SK-MEL-5 (cell line): Measurements from ENCODE around the gene PYGB. TPM values are rescaled to one million over a fixed set of nuclear protein-coding genes. Genes with fewer than 3 reads are reported as not detected.
A peak's percentile ranks its signal among the peaks of the same experiment; 100 is the strongest.
"Not testable (repeated sequence)": the region's sequence is repeated elsewhere in the genome, so short reads cannot be mapped to it uniquely, and the experiment has no call there.

Experiments used
- DNase-seq: peaks from one replicate; pipeline ENCODE4 v3.0.0-alpha.2; 2016; ENCODE audit warnings: low read depth, low spot score
- in situ Hi-C: cut with HindIII; loops from 2 replicates; pipeline ENCODE4 v1.10.0; 2016; ENCODE audit warnings: low sequenced_read_pairs, high pct_unique_total_duplicates, low pct_unique_long_range_greater_than_20kb
- total RNA-seq: library from RNA; depleted of rRNA; stranded (reverse); fragments of >200 nt; shearing (Covaris generic); gene quantifications from 2 replicates; pipeline ENCODE4 v1.2.3, GENCODE V29; 2014

PYGB gene
- total RNA-seq, 1 experiment from 2014 or later = 446 TPM

DNA sequence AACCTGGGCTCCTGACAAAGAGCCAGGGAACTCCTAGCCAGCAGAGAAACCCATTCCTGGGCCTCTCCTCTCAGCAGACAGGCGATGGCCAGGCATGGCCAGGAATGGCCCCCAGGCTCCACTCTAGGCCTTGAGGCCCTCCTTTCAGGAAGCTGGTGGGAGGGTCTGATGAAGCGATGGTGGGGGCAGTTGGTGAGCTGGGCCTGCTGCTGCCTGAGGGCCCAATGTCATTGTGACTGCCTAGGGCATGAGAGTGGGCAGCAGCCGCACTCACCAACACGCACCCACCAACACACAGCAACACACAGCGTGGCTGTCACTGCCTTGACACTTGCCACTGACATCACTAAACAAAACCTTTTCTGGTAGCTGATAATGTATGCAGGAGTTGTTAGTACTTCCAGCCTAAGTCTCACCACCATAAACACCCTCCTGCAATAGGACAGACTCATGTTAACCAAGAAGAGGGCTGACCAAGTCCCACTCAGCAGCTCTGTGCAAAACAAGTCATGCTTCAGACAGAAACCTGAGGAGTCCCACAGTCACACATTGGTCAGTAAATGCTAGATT lies 73.5 kb downstream of the PYGB start:
- in situ Hi-C loops = no loop called here
- DNase-seq = no peak

DNA sequence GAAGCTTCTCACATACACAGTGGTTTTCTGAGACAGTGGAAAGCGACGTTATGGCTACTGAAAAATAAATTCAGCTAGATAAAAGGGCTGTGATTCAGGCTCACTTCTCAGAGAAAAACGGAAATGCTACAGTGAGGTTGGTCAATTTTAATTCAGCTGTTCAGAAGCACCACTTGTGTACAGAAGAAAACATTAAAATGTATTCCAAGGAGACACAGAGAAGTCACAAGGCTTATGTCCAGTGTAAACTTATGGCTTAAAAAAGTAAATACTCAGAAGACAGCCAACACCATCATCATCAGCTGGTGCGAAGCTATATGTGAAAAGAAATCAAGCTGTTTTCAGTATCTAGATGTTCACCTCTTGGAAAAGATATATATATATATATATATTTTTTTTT lies 74.1 kb downstream of the PYGB start:
- no peak for DNase-seq
- in situ Hi-C loops = no loop called here

DNA sequence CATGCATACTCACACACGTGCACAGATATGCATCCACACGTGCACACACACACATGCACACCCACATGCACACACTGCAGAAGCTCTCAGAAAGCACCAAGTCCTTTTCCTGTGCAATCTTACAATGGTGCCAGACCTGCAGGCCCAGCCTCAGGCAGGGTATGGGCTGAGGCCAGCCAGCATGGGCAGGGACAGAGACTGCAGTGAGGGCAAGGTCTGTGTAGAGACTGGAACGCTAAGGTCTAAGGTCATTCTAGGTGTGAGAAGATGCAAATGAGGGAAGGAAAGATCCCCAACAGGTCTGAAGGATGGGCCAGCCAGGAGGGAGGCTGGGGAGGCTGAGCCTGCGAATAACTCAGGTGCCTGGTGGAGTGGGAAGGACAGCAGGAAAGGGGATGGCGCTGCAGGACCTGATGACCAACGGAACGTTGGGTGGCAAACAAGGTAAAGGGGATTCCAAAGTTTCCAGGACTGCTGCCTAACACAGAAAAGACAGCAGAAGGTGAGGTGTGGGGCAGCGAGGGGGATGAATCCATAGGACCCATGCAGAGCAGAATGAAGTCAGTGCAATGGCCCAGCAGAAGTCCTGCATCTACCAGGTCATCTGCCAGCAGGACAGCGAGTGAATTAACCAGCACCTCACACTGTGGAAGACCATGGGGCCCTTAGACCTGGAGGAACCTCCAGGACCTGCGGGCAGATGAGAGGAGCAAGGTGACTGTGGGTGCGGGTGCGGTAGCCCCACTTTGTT lies 75.8 kb downstream of the PYGB start:
- in situ Hi-C loops = no loop called here
- no peak for DNase-seq

DNA sequence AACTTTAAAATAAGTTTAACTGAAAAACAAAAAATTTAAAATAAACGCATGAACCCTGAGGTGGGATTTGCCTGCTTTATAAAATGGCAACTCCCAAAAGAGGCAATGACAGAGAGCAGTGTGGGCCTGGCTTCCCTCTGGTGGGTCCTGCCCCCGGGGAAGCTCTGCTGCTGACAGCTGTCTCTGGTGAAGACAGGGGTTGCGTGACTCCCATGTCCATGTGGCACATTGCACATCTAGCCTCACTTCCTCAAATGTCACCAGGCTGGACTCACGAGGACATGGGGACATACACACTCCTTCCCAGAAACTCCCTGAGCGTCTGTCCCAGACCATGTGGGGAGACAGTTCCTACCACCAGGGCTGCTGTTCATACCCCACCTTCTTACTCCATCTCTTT lies 76.5 kb downstream of the PYGB start:
- in situ Hi-C loops = no loop called here
- no peak for DNase-seq

DNA sequence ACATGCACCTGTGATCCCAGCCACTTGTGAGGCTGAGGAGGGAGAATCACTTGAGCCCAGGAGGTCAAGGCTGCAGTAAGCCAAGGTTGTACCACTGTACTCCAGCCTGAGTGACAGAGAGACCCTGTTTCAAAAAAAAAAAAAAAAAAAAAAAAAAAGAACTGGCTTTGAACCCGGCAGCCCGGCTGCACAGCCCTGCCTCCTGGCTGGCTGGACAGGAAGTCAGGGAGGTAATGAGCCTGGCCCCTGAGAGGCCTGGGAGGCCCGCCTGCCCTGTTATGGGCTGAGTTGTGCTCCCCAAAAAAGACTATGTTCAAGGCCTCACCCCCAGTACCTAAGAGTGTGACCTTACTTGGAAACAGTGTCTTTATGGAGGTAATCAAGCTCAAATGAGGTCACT lies 77.2 kb downstream of the PYGB start:
- no peak for DNase-seq
- in situ Hi-C loops = no loop called here

DNA sequence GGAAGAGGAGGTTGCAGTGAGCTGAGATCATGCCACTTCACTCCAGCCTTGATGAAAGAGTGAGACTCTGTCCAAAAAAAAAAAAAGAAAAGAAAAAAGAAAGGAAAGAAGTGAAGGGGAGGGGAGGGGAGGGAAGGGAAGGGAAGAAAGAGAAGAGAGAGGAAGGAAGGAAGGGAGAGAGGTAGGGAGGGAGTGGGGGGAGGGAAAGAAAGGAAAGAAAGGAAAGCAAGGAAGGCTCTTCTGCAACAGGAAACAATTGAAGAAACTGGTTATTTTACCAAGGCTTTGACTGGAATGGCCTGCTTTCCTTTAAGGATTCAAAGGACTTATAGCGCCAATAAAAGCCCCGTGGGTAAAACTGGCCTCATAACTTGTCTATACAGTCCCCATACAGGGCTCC lies 78.1 kb downstream of the PYGB start:
- in situ Hi-C loops = no loop called here
- DNase-seq = no peak

DNA sequence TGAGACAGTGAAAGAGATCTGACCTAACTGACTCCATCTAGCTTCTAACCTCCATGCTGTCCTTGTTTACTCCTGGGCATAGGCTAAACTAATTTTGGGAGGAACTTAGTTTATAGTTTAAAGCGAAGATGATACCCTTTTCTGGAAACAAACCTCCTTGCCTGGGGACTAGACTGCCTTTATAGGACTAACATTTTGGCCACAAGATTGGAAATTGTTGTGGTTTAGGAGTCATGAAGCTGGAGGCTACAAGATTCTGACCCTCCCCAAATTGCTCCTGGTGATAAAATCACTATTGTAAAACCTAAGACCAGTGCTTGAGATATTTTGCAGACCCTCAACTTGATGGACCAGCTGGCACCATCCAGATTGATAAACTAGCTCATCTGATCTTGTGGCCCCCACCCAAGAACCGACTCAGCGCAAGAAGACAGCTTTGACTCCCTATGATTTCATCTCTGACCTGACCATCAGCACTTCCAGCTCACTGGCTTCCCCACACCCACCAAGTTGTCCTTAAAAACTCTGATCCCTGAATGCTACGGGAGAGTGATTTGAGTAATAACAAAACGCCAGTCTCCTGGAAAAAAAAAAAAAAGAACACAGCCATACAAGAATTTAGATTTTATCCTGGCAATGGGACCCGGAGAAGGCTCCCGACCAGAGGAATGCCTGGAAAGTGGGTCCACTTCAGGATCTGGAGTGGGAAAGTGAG lies 79.8 kb downstream of the PYGB start:
- DNase-seq = no peak
- in situ Hi-C loops = no loop called here

DNA sequence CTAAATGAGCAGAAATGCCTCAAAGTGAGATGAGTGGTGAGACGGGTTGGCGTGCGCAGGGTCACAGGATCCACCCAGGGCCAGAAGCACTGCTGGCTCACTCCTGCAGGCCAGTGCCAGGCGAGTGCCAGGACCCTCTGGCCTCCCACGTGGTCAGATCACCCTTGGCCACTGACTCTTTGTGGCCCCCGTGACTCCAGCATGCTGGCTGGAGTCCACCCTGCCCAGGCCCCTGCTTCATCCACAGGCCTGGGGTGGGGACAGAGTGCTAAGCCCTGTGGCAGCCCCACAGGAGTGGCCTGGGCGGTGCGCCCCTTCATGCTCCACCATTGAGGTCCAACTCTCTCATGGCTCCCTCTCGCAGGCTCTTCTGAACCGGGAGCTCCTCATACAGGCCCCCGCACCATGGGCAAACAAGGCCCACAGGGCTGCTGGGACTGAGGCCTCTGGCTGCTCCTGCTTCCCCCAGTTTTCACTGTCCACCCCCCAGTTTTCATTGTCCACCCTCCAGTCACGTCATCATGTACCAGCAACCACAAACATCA lies 81.1 kb downstream of the PYGB start:
- no peak for DNase-seq
- in situ Hi-C loops = no loop called here

DNA sequence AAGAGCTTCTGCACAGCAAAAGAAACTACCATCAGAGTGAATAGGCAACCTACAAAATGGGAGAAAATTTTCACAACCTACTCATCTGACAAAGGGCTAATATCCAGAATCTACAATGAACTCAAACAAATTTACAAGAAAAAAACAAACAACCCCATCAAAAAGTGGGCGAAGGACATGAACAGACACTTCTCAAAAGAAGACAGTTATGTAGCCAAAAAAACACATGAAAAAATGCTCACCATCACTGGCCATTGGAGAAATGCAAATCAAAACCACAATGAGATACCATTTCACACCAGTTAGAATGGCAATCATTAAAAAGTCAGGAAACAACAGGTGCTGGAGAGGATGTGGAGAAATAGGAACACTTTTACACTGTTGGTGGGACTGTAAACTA lies 87.1 kb downstream of the PYGB start:
- DNase-seq, in situ Hi-C loops: not testable (repeated sequence)

DNA sequence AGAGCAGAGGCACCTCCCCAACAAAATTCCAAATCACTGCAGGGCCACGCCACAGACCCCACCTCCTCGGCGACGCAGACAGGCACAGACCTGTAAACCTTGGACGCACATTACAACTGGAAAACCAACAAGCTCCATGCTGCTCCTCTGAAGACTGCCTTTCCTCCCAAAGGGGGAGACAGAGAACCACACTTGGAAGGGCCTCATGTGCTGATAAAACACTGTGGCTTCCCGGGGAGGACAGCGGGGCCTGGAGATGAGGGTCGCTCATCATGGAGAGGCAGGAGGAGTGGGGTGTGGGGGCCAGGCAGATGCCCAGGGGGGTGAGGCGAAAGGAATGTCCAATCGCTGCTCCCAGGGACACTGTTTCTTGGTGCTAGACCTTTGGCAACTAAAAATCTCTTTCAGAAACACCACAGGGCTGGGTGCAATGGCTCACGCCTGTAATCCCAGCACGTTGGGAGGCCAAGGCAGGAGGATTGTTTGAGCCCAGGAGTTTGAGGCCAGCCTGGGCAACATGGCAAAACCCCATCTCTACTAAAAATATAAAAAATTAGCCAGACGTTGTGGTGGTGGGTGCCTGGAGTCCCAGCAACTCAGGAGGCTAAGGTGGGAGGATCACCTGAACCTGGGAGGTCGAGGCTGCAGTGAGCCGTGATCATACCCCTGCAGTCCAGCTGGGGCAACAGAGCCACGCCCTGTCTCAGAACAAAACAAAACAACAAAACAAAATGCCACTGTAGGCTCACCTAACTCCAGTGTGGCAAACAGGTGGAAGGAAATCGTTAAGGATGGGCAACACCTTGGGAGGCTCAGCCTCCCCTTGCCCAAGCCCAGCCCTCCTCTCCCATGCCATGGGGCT lies 88.9 kb downstream of the PYGB start:
- in situ Hi-C loops = no loop called here
- peak; percentile 86 for DNase-seq

DNA sequence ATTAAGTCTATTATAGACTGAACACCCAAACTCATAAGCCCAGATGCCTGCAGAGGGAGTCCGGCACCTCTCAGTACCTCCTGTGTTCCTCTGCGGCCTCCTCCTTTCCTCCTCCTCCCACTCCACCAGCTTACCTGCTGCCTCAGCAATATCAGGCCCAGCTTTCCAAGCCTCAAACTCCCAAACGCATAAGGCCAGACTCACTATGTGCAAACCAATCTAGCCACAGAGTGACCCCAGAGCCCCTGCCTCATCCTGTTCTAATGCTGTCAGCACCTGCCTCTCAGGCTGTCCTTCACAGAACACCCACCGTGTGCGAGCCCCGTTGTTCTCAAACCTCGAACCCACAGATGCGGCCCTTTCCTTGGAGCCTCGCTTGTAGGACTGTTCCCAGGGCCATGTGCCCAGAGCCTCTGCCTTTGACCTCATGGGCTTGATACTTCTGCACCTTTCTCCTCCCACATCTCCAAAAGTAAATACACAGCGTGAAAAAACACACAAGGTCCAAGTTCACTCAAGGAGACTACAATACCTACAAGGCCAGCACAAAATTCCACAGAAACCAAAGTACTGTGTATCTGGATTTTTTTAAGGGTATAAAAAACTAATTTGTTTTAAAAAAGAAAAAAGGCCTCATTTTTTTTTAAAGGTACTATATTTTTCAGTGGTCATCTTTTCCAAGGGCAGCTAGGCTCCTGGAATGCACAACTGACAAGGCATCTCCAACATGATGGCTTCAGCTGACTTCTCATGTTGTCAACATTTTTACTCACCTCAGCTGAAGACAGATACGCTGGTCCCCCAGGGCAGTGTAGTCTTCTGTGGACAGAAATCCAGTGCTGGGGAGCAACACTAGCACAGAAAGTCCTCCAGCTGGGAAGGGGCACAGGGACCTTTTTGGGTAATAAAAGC lies 90.5 kb downstream of the PYGB start:
- DNase-seq = peak; percentile 32
- in situ Hi-C loops = no loop called here

DNA sequence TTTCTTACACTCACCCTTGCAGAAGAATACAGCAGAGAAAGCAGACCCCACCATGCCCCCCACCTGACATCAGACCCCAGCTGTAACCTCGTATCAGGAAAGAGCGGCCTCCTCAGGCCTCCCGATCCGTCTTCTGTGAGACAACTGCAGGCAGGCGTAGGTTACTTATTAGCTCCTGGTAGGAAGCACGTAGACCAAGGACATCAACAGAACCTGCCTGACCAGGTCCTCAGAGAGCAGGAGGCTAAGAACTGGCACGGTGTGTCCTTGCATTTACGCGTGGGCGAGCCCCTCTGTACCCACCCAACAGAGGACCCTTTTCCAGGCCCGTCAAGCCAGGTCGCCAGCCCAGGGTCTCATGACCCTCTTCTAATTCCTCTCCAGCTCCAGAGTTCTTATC lies 91.7 kb downstream of the PYGB start:
- in situ Hi-C loops = no loop called here
- no peak for DNase-seq

DNA sequence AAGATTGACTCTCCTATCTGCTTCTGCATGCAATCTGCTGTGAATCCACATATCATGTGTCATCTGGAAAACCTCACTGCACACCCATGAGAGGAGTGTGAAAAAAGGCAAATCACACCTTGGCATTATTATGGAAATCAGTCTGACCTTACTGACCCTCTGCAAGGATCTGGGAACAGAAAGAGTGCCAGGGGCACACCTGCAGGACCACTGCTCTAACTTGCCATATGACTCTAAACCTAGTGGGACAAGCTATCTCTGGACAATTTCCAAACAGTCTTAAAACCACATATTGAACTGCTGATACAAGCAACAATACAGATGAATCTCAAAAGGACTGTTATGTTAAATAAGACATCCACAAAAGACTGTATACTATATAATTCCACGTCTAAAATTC lies 92.5 kb downstream of the PYGB start:
- DNase-seq = no peak
- in situ Hi-C loops = no loop called here

DNA sequence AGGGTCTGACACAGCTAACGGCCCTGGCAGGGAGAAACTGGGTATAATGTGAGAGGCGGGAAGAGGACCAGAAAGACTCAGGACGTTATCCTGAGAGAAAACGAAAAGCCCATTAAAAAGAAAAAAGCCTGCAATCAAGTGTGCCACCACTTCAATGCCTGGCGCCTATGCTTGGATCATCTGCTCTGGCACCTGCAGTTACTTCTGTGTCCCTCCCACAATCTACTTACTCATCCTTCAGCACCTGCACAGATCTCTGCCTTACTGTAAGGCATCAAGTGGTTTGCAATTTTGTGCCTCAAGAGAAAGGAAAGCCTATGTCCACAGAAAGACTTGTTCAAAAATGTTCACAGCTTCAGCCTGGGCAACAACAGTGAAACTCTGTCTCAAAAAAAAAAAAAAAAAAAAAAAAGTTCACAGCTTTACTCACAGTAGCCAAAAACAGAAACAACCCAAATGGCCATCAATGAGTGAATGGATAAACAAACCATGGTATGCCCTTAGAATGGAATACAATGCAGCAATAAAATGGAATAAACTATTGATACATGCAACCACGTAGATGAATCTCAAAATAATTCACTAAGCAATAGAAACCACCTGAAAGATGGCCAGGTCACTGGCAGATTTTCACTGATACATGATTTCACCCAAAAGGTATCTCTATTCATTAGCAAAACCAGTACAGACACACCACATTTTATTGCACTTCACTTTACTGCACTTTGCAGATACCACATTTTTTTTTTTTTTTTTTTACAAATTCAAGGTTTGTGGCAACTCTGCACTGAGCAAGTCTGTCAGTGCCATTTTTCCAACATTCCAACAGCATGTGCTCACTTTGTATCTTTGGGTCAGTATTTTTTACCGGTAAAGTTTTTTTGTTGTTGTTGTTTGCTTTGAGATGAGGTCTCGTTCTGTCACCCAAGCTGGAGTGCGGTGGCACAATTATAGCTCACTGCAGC lies 94.1 kb downstream of the PYGB start:
- no peak for DNase-seq
- in situ Hi-C loops = no loop called here

DNA sequence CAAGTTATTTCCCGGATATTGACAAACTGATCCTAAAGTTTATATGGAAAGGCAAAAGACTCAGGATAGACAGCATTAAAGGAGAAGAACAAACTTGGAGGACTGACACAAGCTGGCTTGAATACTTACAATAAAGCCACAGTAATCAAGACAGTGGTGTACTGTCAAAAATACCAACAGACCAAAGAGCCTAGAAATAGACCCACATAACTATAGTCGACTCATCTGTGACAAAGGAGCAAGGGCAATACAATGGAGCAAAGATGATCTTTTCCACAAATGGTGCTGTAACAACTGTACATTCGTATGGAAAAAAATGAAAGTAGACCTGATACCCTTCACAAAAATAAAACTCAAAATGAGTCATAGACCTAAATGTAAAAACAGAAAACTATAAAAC lies 96.7 kb downstream of the PYGB start:
- in situ Hi-C loops = no loop called here
- DNase-seq = peak; percentile 13

DNA sequence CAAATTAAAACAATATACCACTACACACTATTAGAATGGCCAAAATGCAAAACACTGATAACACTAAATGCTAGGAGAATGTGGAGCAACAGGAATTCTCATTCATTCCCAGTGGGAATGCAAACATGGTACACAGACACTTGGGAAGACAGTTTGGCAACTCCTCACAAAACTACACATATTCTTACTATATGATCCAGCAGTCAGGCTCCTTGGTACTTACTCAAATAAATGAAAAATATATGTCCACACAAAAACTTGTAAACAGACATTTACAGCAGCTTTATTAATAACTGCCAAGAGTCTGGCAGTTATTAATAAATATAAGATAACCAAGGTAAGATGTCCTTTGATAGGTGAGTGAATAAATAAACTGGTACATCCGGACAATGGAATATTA lies 97.8 kb downstream of the PYGB start:
- in situ Hi-C loops = no loop called here

More for the DNA sequence above, 97.8 kb downstream of the PYGB start:
- no peak for DNase-seq
